Measurements from ENCODE around the gene SH3BGRL2.
"Not testable (repeated sequence)": the region's sequence is repeated elsewhere in the genome, so short reads cannot be mapped to it uniquely, and the experiment has no call there.

SH3BGRL2 gene

GRCh38 chr6:79649016-79649415, 17.9 kb downstream of the SH3BGRL2 start:
- DNase-seq (ENCODE audit: low read depth in 2 of 2): no peak

GRCh38 chr6:79650950-79651349, 19.8 kb downstream of the SH3BGRL2 start:
- DNase-seq (ENCODE audit: low read depth in 2 of 2): no peak

- no peak for DNase-seq (ENCODE audit: low read depth in 2 of 2)
Measured at GRCh38 chr6:79656134-79656533, 25.0 kb downstream of the SH3BGRL2 start.

GRCh38 chr6:79657238-79657637, 26.1 kb downstream of the SH3BGRL2 start:
- no peak for DNase-seq (ENCODE audit: low read depth in 2 of 2)

- not testable (repeated sequence) for DNase-seq (ENCODE audit: low read depth in 2 of 2)
Measured at GRCh38 chr6:79663655-79664054, 32.5 kb downstream of the SH3BGRL2 start.

GRCh38 chr6:79665725-79666551, 34.8 kb downstream of the SH3BGRL2 start:
- DNase-seq (ENCODE audit: low read depth in 2 of 2): no peak

GRCh38 chr6:79666634-79667033, 35.5 kb downstream of the SH3BGRL2 start:
- DNase-seq (ENCODE audit: low read depth in 2 of 2): no peak

GRCh38 chr6:79668381-79668780, 37.3 kb downstream of the SH3BGRL2 start:
- DNase-seq (ENCODE audit: low read depth in 2 of 2): no peak

GRCh38 chr6:79669766-79670165, 38.6 kb downstream of the SH3BGRL2 start:
- DNase-seq (ENCODE audit: low read depth in 2 of 2): no peak

- DNase-seq (ENCODE audit: low read depth in 2 of 2): no peak
Measured at GRCh38 chr6:79670789-79671188, 39.7 kb downstream of the SH3BGRL2 start.

- peak; percentile 25 to 33 for DNase-seq (ENCODE audit: low read depth in 2 of 2)
Measured at GRCh38 chr6:79671600-79672266, 40.6 kb downstream of the SH3BGRL2 start.

GRCh38 chr6:79672631-79673111, 41.5 kb downstream of the SH3BGRL2 start:
- DNase-seq (ENCODE audit: low read depth in 2 of 2): no peak

- no peak for DNase-seq (ENCODE audit: low read depth in 2 of 2)
Measured at GRCh38 chr6:79673947-79674346, 42.8 kb downstream of the SH3BGRL2 start.

GRCh38 chr6:79676785-79677736, 45.9 kb downstream of the SH3BGRL2 start:
- DNase-seq (ENCODE audit: low read depth in 2 of 2): no peak

GRCh38 chr6:79682682-79683081, 51.6 kb downstream of the SH3BGRL2 start:
- not testable (repeated sequence) for DNase-seq (ENCODE audit: low read depth in 2 of 2)

- DNase-seq (ENCODE audit: low read depth in 2 of 2): no peak
Measured at GRCh38 chr6:79684876-79685275, 53.7 kb downstream of the SH3BGRL2 start.

GRCh38 chr6:79686707-79687309, 55.7 kb downstream of the SH3BGRL2 start:
- no peak for DNase-seq (ENCODE audit: low read depth in 2 of 2)

- no peak for DNase-seq (ENCODE audit: low read depth in 2 of 2)
Measured at GRCh38 chr6:79687759-79688158, 56.6 kb downstream of the SH3BGRL2 start.

- DNase-seq (ENCODE audit: low read depth in 2 of 2): no peak
Measured at GRCh38 chr6:79694156-79694555, 63.0 kb downstream of the SH3BGRL2 start.

- DNase-seq (ENCODE audit: low read depth in 2 of 2): no peak
Measured at GRCh38 chr6:79694623-79695343, 63.7 kb downstream of the SH3BGRL2 start.

GRCh38 chr6:79697430-79697829, 66.3 kb downstream of the SH3BGRL2 start:
- no peak for DNase-seq (ENCODE audit: low read depth in 2 of 2)
